ENCODE measurements around the gene RFX1. TPM values are rescaled to one million over a fixed set of nuclear protein-coding genes. Genes with fewer than 3 reads are reported as not detected.

Gene RFX1
- total RNA-seq, 4 donors from 2014 or later, result 2.9 to 8.9 (median 4.5) TPM

- Histone ChIP-seq H3K27ac (replicated peaks in 1 of 4) (peak overlapping the region; percentile 66 to 80 (median 76)), H3K4me1 (peaks cover 23 to 25% (median 24%) of the 10 kb centered on the region in 4 donors), H3K4me3 (peak overlapping the region; percentile 60 to 71 (median 68)), H3K27me3 (no peaks in the 10 kb centered on the region), H3K9me3 (no peaks in the 10 kb centered on the region), H3K36me3 (peaks cover 0 to 27% (median 13%) of the 10 kb centered on the region in 4 donors)
- no peak for DNase-seq (ENCODE audit: extremely low spot score)
- no CpG with 5 or more reads among the region's 12 CpGs for WGBS
- intact Hi-C loops (cut with DNase I), result no loop called here
- TF ChIP-seq POLR2A (IDR thresholded peaks at IDR 0.05; ENCODE audit: low read depth), result no peak
- TF ChIP-seq EP300 (IDR thresholded peaks at IDR 0.05), result no peak
- TF ChIP-seq CTCF (IDR thresholded peaks at IDR 0.05), result no peak
- no peak for TF ChIP-seq POLR2AphosphoS5 (IDR thresholded peaks at IDR 0.05)
Measured at GRCh38 chr19:13979244-13979615, 26.9 kb downstream of the RFX1 start.

DNA sequence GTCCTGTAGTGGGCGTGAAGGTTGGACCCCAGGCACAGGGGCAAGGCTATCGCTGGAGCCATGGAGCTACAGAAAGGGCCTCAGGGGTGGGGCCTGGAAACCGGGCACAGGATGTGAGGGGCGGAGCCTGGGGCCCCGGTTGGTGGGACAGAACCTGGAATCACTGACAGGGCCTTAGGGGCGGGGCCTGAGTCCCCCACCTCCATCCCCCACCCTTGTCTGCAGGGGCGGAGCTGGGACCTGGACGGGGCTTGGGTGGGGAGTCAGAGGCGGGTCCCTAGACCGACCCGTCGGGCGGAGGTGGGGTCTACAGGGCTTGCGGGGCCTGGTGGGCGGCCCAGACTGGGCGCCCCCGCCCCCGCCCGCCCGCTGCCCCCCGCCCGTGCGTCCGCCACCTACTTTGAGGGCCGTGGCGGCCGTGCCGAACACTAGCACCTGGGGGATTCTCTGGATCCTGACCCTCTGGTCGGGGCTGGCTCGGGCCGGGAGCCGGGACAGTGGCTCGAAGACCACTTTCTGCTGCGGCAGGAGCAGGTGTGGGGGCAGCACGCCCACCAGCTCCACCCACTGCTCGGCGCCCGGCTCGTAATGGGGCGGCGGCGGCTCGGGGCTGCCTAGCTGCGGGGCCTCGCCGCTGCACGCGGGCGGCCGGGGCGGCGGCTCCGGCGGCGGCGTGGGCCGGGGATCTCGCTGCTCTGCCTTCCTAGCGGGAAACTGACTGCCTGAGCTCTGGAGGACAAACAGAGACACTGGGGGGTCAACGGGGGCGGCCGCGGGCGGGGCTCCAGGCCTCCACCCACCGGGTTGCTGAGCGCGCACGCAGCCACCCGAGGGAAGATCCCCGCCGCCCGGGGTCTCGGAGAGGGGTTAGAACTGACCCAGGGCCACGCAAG, 27.5 kb downstream of the RFX1 start:
- no peaks in the 10 kb centered on the region for H3K27me3 ChIP-seq
- H3K4me3 ChIP-seq, result peak overlapping the region; percentile 60 to 71 (median 68)
- peak; percentile 95 for DNase-seq (ENCODE audit: extremely low spot score)
- TF ChIP-seq POLR2A (IDR thresholded peaks at IDR 0.05; ENCODE audit: low read depth) (no peak), POLR2AphosphoS5 (IDR thresholded peaks at IDR 0.05) (peak; percentile 30 to 70)
- peaks cover 2 to 32% (median 19%) of the 10 kb centered on the region in 4 donors for H3K36me3 ChIP-seq
- no peaks in the 10 kb centered on the region for H3K9me3 ChIP-seq
- peaks cover 23 to 25% (median 24%) of the 10 kb centered on the region in 4 donors for H3K4me1 ChIP-seq
- WGBS, result 6% methylated on average over 15 of the region's 74 CpGs
- H3K27ac ChIP-seq (replicated peaks in 1 of 4), result peak overlapping the region; percentile 66 to 80 (median 76)
- intact Hi-C loops (cut with DNase I), result no loop called here

DNA sequence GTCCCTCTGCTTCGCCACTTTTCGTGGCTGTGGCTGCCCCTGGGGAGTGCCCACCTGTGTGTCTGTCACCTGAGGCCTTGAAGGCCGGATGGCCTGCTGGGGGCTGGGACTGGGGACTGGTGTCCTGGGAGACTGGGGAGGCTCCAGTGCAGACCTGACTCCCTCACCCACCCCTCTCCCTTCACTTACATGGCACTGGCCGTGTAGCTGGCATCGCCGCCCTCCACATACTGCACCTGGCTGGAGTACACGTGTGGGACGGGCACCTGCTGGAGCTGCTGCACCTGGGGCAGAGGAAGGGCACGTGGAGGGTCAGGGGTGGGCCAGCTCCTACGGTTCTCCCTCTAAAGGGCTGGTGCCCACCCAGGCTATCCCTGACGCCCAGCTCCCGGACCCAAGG, 28.3 kb downstream of the RFX1 start:
- H3K9me3 ChIP-seq, result no peaks in the 10 kb centered on the region
- intact Hi-C loops (cut with DNase I), result no loop called here
- peak overlapping the region in 3 of 4 donors; percentile 60 to 71 (median 65) for H3K4me3 ChIP-seq
- H3K27me3 ChIP-seq, result no peaks in the 10 kb centered on the region
- peaks cover 23 to 25% (median 24%) of the 10 kb centered on the region in 4 donors for H3K4me1 ChIP-seq
- DNase-seq (ENCODE audit: extremely low spot score), result no peak
- TF ChIP-seq EP300 (IDR thresholded peaks at IDR 0.05), result no peak
- no peak for TF ChIP-seq CTCF (IDR thresholded peaks at IDR 0.05)
- no peak for TF ChIP-seq POLR2A (IDR thresholded peaks at IDR 0.05; ENCODE audit: low read depth)
- TF ChIP-seq POLR2AphosphoS5 (IDR thresholded peaks at IDR 0.05), result no peak
- WGBS, result 89% methylated on average over 11 of the region's 12 CpGs
- peaks cover 6 to 34% (median 22%) of the 10 kb centered on the region in 4 donors for H3K36me3 ChIP-seq
- peak overlapping the region; percentile 66 to 80 (median 76) for H3K27ac ChIP-seq (replicated peaks in 1 of 4)

- no peak for DNase-seq (ENCODE audit: extremely low spot score)
- no peaks in the 10 kb centered on the region for H3K9me3 ChIP-seq
- peaks cover 20 to 25% (median 23%) of the 10 kb centered on the region in 4 donors for H3K4me1 ChIP-seq
- peaks cover 6 to 46% (median 29%) of the 10 kb centered on the region in 4 donors for H3K36me3 ChIP-seq
- intact Hi-C loops (cut with DNase I), result no loop called here
- WGBS, result 86% methylated on average over 12 of the region's 12 CpGs
- H3K27me3 ChIP-seq, result no peaks in the 10 kb centered on the region
- H3K27ac ChIP-seq (replicated peaks in 1 of 4), result no peak overlapping the region
- H3K4me3 ChIP-seq, result no peak overlapping the region
- no peak for TF ChIP-seq POLR2A (IDR thresholded peaks at IDR 0.05; ENCODE audit: low read depth)
- TF ChIP-seq POLR2AphosphoS5 (IDR thresholded peaks at IDR 0.05), result no peak
- TF ChIP-seq CTCF (IDR thresholded peaks at IDR 0.05), result no peak
- TF ChIP-seq EP300 (IDR thresholded peaks at IDR 0.05), result no peak
Measured at GRCh38 chr19:13976446-13976845, 29.7 kb downstream of the RFX1 start.

GRCh38 chr19:13975870-13976269, 30.2 kb downstream of the RFX1 start:
- Histone ChIP-seq H3K4me3 (no peak overlapping the region), H3K27ac (replicated peaks in 1 of 4) (no peak overlapping the region), H3K27me3 (no peaks in the 10 kb centered on the region), H3K36me3 (peaks cover 6 to 52% (median 34%) of the 10 kb centered on the region in 4 donors), H3K4me1 (peaks cover 20 to 25% (median 22%) of the 10 kb centered on the region in 4 donors), H3K9me3 (no peaks in the 10 kb centered on the region)
- intact Hi-C loops (cut with DNase I), result no loop called here
- no peak for DNase-seq (ENCODE audit: extremely low spot score)
- TF ChIP-seq POLR2AphosphoS5 (IDR thresholded peaks at IDR 0.05) (no peak), POLR2A (IDR thresholded peaks at IDR 0.05; ENCODE audit: low read depth) (no peak), EP300 (IDR thresholded peaks at IDR 0.05) (no peak), CTCF (IDR thresholded peaks at IDR 0.05) (no peak)
- WGBS, result 88% methylated on average over 11 of the region's 11 CpGs

Data from esophagus muscularis mucosa (tissue), 4 donors.